Ammon's horn (tissue), 1 donor: ENCODE results near the gene HOXD10.

Experiments
- DNase-seq: peaks from one replicate; pipeline ENCODE4 v3.0.0-alpha.2; 2016; ENCODE audit warnings: low spot score

The HOXD10 gene

GRCh38 chr2:176164611-176165369, 48.2 kb downstream of the HOXD10 start:
- DNase-seq: no peak

GRCh38 chr2:176165370-176166050, 48.9 kb downstream of the HOXD10 start:
- no peak for DNase-seq

- DNase-seq: no peak
Observed at GRCh38 chr2:176166272-176166671, 49.7 kb downstream of the HOXD10 start.

- no peak for DNase-seq
Observed at GRCh38 chr2:176167398-176167797, 50.8 kb downstream of the HOXD10 start.

- no peak for DNase-seq
Observed at GRCh38 chr2:176169181-176169580, 52.6 kb downstream of the HOXD10 start.
